ENCODE results near the gene MAML2.

The MAML2 gene

DNA sequence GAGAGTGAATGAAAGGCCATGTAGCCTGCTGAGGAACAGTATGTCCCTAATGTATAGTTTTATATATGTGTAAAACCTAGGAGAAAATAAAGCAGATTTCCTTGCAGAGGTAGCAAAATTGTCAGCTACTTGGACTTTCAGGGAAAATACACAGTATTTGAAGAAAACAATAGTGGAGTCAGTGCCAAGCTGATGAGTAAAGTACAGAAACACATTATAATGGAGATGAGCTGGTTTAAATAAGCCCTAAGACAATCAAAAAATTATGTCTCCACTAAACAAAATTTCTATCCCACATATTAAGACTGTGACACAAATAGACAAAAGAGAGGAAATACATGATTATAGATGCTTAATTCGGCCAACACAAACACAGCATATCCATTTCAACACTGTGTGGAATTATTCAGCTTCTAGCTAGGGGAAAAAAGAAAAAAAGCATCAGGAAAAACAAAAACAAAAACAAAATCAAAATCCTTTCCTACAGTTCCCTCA, 75.9 kb downstream of the MAML2 start:
- no peak for DNase-seq

DNA sequence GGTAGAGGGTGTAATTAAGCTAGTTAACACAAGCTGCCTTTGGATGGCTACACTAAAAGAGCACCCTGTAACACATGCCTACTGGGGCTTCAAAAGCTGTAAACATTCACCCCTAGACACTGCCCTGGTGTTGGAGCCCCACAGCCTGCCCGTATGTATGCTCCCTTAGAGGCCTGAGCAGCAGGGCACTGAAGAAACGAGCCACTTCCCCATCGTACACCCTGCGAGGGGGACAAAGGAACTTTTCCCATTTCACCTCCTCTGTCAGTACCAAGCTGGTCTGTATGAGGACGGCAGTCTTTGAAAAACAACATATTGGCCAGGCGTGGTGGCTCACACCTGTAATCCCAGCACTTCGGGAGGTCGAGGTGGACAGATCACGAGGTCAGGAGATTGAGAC, 77.0 kb downstream of the MAML2 start:
- no peak for DNase-seq

DNA sequence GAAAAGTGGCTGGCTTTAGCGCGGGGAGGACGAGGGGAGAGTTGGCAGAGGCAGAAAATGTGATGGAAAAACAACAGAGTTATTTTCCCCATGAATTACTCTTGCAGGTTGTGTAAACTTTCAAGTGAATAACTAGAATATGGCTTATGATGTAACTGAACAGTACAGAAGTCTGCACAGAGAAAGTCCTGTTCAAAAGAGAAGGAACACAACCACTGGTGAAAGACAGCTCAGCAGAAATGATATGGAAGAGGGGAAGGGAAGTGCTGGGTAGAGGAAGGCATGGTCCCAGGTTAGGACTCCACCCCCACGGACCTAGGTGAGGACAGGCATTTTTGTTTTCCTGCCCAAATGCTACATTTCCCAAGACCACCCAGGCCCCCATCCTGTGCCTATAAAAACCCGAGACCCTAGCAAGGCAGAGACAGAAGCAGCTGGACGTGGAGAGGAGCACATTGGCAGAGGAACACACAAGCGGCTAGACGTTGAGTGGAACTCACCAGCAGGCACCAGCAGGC, 77.7 kb downstream of the MAML2 start:
- no peak for DNase-seq

DNA sequence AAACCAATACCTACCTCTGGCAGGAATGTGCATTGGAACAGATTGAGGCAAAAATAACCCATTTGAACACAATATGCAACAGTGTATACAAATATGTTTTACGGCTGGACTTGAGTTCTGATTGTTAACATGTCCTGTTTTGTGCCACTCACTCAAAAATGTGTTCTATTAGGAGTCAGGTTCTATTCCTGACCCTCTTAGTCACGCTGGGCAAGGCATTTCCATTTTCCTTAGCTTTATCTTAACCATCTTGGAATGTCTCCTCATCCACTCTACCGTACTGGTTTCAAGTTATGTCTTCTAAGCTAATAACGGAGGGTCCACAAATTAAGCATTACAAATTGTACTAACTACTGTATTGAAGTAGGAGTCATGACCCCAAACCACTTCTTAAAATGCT, 78.6 kb downstream of the MAML2 start:
- DNase-seq, result no peak

DNA sequence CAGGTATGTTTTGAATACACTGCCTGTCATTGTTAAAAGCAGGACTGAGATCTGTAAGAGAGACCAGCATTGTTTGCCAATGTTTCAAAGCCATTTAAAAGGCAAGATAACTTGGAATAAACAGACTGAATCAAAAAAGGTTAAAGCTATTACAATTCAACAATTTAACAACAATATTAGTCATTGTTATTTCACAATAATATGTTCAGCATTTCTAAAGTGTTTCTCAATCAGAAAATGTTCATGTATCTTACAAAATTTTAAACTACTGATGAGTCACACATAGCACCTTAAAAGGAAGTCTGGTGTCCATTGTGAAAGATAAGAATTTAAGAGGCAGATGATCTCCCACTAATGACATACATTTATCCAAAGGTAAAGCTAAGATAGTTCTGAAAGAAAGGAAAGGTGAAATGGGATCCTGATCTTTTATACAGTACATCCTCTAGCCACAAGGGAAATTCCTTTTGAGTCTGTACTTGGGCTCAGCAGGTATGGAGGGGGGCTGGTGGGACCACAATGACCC, 79.7 kb downstream of the MAML2 start:
- DNase-seq, result peak; percentile 72

DNA sequence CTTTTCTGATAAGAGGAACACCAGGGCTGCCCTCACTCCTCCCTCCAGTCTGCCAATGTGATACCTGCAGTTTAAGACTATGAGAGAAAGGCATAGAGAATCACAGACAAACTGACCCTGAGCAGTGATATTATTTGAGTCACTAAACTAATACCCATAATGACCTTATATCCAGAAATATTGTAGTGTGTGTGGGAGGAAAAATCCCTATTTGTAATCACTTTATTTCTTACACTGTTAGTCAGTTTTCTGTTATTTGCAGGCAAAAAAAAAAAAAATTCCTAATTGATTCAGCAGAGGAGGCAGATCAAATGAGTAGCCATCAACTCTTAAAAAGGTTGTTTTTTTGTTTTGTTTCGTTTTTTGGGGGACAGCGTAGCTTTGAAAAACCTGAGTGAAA, 82.5 kb downstream of the MAML2 start:
- DNase-seq, result no peak

DNA sequence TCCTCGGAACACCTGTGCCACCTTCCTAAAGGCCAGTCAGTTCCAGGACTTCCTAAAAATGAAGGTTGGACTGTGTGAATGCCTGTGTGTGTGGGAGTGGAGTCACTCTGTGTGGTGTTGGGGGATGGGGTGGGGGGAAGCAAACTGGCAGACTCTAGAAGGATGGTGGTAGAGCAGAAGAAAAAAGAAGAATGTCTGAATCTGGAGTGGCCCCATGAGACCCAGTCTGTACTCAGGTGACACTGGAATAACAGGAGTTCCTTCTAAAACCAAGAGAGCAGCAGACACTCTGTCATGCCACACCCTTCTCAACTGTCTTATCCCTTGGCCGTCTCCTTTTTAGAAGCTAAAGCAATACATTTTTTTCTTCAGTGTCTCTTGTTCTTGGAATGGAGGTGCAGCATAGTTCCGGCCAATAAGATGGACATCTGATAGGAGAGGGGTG, 82.9 kb downstream of the MAML2 start:
- no peak for DNase-seq

DNA sequence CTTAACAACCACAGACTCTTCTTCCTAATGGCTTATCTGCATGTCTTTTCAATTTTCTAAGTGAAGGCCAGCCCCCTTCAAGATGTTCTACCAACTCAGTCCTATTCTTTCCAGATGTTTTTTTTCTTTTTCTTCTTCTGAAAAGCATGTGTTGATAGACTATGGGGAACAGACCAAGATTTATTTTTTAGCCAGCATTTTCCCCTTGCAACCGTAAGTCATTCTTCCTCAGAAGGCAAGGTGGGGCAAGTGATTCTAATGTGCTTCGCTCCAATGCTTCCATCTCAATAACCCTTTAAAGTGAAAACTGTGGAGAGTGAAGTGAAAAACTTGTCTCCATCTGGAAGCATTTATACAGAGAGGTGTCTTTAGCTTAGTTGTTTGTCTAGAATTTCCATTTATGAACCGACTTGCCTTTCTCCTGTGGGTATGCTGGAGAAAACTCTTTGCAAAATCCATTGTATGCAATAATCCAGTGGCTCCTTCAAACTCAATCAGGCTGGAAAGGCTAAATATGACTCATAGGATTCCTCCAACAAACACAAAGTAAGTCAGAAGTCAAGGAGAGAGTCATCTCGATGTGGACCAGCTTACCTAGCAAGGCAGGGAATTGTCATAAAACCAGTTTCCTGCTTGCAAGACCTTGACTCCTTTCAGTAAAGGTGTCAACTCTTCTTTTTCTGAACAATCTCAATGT, 83.7 kb downstream of the MAML2 start:
- DNase-seq, result peak; percentile 78

DNA sequence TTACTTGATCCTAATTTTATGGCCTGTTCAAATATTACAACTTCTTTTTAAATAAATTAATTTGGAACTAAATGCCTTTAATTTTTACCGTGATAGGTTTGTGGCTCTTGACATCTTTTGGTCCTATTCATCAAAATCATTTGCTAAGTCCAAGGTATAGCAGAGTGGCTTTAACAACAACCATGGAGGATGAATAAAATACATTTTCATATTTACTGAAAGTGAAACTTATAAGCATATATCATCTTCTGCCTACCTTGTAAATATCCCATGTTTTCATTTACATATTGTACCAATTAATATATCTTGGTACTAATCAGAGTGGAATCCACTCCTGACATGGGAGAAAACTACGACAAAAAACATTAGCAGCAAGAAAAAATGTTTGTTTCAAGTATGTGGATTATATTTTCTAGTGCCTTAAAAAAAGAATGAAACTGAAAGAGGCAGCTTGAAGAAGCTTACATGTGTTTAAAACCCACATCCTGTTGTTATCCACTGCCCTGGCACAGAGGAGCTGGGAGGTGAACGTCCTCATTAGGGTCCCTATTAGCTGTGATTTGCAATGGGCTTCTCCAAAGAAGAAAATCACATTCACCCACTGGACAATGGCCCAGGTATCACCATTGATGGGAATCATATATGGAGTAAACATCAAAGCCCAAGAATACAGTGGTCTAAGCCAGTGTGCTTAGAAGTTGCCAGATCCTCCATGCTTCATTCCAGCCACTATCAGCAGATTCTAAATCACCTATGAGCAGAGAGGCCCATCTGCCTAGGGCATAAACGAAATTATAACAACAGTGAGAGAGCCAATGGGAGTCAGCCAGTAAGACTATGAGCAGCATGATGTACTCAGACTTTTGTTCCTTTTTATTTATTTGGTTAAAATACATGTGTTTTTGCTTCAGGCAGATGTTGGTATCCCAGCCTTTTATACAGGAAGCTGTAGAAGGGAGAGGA, 84.7 kb downstream of the MAML2 start:
- DNase-seq, result peak; percentile 46

DNA sequence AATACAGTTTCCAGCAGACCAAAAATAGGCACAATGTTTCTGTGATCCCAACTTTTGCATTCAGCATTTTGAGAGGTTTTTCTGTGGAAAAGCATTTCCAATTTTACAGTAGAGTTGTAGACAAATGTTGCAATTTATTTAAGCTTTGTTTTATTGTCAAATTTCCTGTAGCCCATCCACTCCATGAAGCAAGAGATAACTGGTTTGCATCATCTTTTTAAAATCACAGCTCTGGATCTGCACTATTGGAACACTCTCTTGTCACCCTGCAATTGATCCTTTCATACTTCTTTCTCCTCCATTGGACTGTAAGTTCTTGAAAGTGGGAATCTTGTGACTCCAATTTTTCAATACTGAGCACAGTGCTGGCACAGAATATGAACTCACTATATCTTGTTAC, 86.0 kb downstream of the MAML2 start:
- no peak for DNase-seq

DNA sequence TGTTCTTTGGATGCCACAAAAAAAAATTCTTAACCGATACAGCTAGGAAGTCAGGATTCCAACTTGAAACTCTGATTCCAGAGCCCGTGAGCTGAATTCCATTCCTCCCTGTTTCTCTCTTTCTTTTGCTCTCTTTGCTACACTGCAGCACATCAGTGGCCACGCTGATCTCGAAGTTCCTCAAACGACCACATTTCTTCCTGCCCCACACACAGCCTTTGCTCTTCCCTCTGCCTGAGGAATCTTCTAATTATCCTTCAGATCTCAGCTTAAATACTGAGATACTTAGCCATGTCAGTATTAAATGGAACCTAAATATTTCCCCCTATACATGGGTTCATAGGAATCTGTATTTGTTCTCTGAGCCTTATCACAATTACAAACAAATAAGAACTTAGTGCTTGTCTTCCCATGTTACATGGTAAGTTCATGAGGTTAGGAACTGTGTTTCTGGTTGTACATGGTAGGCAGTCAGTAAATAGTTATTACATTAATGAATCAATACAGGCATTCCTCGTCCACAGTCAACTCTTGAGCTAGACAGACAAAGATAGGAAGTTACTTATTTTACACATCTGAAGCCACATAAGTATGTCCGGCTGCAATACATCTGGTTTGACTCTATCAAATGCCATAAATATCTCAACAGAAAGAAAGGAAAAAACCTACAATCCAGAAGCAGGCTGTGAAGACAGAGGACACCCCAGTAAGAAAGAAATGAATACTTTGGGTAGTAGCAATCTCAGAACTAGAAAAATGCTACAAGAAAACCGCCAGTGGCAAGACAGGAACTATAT, 86.6 kb downstream of the MAML2 start:
- peak; percentile 66 for DNase-seq

DNA sequence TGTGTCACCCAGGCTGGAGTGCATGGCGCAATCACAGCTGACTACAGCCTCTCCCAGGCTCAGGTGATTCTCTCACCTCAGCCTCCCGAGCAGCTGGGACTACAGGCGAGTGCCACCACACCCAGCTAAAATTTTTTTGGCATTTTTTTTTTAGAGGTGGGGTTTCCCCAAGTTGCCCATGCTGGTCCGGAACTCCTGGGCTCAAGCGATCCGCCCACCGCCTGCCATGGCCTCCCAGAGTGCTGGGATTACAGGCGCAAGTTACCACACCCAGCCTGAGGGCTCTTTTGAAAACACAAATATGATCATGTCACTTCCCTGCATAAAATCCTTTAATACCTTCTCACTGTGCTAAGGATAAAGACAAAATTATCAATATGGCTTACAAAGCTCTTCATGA, 88.1 kb downstream of the MAML2 start:
- no peak for DNase-seq

DNA sequence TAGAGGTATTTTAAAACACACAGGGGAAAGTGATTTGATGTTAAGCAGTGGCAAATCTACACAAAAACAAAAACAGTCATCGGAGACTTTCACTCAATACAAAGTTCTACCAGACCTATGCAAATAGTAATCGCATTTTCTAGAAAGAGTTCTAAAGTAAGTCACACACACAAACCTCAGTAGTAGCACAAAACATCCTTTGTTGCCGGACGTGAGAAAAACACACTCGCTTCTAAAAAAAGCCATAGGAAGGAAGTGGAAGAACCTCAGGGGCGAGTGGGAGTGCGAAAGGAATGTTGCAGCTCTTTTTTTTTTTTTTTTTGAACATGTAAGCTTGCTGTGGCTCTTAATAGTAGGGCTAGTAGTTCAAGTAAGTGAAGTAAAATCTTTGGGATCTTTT, 88.9 kb downstream of the MAML2 start:
- peak; percentile 73 for DNase-seq

DNA sequence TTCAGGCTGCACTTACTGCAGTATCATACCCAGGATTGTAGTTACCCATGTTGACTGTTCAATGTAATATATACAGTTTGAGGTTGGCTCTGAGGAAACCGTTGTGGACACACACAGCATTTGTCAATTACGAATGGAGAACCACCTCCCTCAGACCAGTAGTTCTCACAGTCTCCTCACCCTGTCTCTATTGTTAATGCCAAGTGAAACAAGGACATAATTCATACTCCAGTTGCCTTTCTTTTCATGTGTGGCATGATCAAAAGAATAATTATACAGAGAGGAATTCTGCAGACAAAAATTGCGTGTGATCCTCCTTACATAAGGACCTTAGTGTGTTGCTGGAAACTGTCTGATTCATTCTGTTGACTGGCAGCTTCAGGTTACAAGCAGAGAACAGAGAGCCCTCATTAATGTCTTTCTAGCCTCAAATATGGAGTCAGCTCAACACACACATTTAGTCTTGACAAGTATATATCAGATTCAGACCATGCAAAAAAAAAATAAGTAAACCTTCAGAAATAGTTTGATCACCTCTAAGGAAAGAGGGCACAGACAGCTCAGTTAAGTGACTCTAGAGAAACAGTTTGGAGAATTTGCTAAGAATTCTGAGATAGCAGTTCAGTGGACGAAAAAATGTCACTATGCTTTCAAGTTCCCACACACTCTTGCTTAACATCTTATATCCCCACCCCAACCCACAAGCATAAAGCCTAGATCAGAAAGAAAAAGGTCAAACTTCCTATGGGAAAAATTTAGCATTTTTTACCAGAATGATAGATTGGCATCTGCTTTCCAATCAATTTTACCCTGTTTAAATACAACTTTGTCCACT, 96.1 kb downstream of the MAML2 start:
- DNase-seq, result peak; percentile 68

DNA sequence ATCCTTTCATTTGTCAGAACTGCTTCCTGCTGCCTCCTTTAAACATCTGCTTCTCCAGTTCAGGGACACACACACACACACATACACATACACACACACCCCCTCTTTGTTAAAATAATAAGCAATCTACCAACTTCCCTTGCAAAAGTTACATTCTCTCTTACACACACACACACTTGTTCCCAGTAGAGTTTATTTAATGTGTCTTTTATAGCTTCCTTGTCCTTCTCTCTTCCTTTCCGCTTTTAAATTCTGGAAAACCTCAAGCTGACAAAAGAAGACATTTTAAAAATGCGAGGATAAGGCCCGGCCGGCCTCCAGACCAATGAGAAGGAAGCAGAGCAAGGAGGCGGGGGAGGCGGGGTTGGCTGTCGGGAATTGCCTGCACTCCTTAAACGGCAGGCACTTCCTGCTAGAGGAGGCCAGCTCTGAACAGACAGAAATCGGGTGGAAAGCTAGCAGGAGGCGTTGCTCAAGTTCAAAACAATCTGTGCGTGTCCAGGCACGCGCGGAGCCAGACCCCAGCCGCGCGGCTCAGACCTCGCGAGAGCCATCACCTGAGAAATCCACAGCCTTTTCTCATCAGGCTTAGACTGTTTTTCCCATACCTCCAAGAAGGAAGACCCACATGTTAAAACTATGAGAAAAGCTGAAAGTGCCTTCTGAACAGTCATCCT, 99.9 kb downstream of the MAML2 start:
- DNase-seq, result peak; percentile 98

DNA sequence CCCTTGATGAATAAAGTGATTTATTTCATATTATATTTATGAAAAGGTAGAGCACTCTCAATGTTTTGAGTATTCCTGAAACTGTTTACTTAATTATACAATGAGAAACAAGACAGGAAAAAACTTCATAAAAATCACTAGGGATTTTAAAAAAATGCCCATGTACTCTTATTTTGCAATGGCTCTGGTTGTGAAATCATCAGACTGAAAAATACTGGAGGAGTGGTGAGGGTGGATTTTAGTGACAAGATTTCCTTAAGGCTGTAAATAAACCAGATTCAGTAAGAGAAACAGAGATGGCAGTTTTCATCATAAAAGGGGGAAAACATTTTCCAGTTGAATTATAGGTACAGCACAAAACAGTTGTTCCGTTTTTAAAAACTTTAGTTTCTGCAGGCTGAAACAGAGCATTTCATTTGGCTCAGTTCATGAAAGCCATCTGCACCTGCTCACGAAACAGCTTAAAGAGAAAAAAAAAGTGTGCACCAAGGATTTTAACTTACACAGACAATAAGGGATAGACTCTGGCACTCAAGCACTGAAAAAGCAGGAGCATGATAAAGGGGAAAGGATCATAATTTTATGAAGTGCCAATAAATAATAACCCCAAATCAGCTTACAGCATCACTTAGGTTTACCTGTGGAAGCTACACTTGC, 100.7 kb downstream of the MAML2 start:
- DNase-seq, result no peak

DNA sequence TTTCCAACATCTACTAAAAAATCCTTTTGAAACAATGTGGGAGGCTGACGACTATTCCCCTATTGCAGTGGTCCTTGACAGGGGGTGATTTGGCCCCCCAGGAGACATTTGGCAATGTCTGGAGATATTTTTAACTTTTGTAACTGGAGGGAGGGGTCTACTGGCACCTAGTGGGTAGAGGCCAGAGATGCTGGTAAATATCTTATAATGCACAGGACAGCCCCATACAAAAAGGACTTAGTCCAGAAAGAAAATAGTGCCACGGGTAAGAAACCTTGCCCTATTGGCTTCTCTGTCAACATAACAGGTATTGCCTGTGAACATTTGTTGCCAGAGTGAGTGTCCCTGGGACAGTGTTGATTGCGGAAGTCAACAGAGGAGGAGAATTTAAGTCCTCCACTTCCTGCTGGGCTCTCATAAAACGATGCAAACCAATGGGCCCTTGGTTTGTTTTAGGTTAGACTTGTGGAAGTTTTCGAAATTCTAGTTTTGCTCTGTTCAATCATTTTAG, 101.6 kb downstream of the MAML2 start:
- DNase-seq, result no peak

DNA sequence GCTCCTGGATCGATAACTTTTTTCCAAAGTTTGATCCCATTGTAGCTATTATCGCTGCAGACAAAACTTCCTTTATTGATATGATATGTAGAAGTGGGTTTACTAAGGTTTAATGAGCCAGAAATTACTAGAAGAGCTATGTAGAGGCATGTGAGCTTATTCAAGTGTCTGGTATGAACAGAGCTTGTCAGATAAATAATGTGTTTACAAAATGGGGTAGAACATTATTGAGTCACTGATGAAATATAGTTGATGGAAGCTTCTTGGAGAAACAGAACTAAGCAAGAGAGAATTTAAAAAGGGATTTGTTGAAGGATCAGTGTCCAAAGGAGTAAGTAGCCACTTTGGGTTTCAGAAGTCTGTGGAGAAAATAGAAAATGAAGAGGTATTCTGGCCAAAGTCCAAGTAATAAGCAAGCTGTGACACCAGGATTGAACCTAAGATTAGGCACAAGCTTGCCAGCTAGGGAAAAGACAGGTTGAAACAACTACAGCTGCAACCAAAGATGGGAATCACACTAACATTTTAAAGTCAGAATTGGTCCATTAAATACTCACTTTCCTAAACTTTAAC, 104.3 kb downstream of the MAML2 start:
- no peak for DNase-seq

DNA sequence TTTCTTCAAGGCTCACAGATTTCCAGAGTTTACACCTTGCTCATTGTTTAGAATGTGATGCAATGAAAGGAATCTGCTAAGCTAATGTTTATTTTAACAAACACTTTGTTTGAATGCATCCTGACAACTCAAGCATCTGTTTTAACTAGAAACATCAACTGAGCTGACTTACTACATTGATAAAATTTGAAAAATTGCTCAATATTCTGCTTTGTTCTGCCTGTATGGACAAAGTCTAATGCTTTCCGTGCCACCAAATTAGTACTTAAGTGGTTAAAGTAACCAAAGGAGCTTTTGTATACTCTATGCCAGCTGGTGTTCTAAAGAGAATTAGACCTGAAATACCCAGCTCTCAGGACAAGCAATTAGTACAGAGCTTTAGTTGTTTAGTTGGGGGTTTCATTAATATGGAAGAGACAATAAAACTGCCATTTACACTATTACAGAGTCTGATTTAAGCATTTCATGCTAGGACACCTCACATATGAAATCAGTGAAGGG, 105.2 kb downstream of the MAML2 start:
- no peak for DNase-seq

All from fibroblast of skin of back (primary cell).